Body of pancreas (tissue), 4 donors: ENCODE measurements around the gene NR6A1. TPM values are rescaled to one million over a fixed set of nuclear protein-coding genes. Genes with fewer than 3 reads are reported as not detected.

Source experiments
- ATAC-seq: fragments of 150-250 bp; one replicate; pipeline ENCODE4 v1.9.1; 2016
- DNase-seq, 4 donors: peaks; one replicate each; pipeline ENCODE4 v3.0.0-alpha.2; 2019
- H3K27ac ChIP-seq, 4 donors: fragments of 200-600 bp; sonication (generic); 1 replicate in 3 of 4; 2 replicates in 1 of 4; pipeline versions ENCODE4 v1.5.1 to v1.6.1; 2016 to 2019; ENCODE audit warnings: mild to moderate bottlenecking in 1 of 4, mixed read lengths in 1 of 4, moderate library complexity in 1 of 4
- H3K27me3 ChIP-seq, 2 donors: fragments of 200-600 bp; sonication (generic); one replicate each; pipeline ENCODE4 v1.6.0; 2016; ENCODE audit warnings: mild to moderate bottlenecking in 1 of 2
- H3K36me3 ChIP-seq, 2 donors: fragments of 200-600 bp; sonication (generic); replicated peaks in 1 of 2; 2 replicates each; pipeline ENCODE4 v1.5.1; 2016; ENCODE audit warnings: low read depth in 2 of 2; ENCODE audit not compliant: insufficient read depth in 1 of 2
- H3K4me1 ChIP-seq: fragments of 200-600 bp; sonication (generic); one replicate; pipeline ENCODE4 v1.6.0; 2016
- H3K4me3 ChIP-seq, 2 donors: fragments of 200-600 bp; sonication (generic); 1 replicate in 1 of 2; 2 replicates in 1 of 2; pipeline ENCODE4 v1.5.1; 2016 to 2019
- H3K9me3 ChIP-seq, 3 donors: fragments of 200-600 bp; sonication (generic); 1 replicate in 2 of 3; 2 replicates in 1 of 3; pipeline ENCODE4 v1.5.1; 2016
- POLR2A ChIP-seq, 3 donors: fragments of 450-650 bp; IDR thresholded peaks; one replicate each; pipeline ENCODE4 v1.6.1; 2016; ENCODE audit warnings: antibody characterized with exemption in 3 of 3, mild to moderate bottlenecking in 2 of 3
- WGBS, 2 donors: methylation state at CpG; one replicate each; pipeline ENCODE4 v1.1.5; 2017; 5-methylcytosine and 5-hydroxymethylcytosine counted together
- intact Hi-C: fragments of 100-400 bp; cut with DNase I; formaldehyde crosslinking; loops from one replicate; pipeline ENCODE4 v1.15.1; 2023
- total RNA-seq, 2 donors: library from RNA; depleted of rRNA; stranded (reverse); fragments of >200 nt; gene quantifications; one replicate each; pipeline ENCODE4 v1.1.0, GENCODE V29; 2016
- TF ChIP-seq, protein P1 (sequence below), 7 experiments: fragments of 450-650 bp in 4 of 7; fragments of 200-600 bp in 3 of 7; sonication (generic) in 3 of 7; IDR thresholded peaks; one replicate each; pipeline ENCODE4 v1.5.1; 2016 to 2019; ENCODE audit warnings: antibody characterized with exemption in 7 of 7

NR6A1 gene
- total RNA-seq, 2 donors from 2014 or later: 3.3 to 3.9 TPM

DNA sequence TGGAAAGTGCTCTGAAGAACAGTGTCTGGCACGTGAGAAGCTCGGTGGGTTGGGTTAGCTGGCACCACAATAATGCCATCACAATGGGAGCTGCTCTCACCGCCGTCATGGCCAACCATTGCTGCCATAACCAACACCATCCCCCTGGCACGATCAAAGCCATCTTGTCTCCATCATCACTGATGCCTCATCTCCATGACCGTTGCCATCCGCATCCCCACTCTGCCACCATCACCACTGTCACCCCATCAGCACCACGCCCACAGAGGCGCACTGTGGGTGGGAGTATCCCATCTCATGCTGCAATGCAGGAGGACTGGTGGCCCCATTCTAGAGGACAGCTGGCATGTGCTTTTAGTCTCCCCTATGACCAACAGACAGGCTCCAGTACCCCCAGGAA is 287.6 kb downstream of the NR6A1 start:
- TF ChIP-seq, protein P1, sequence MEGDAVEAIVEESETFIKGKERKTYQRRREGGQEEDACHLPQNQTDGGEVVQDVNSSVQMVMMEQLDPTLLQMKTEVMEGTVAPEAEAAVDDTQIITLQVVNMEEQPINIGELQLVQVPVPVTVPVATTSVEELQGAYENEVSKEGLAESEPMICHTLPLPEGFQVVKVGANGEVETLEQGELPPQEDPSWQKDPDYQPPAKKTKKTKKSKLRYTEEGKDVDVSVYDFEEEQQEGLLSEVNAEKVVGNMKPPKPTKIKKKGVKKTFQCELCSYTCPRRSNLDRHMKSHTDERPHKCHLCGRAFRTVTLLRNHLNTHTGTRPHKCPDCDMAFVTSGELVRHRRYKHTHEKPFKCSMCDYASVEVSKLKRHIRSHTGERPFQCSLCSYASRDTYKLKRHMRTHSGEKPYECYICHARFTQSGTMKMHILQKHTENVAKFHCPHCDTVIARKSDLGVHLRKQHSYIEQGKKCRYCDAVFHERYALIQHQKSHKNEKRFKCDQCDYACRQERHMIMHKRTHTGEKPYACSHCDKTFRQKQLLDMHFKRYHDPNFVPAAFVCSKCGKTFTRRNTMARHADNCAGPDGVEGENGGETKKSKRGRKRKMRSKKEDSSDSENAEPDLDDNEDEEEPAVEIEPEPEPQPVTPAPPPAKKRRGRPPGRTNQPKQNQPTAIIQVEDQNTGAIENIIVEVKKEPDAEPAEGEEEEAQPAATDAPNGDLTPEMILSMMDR (IDR thresholded peaks at IDR 0.05): no peak
- no peak for TF ChIP-seq POLR2A (IDR thresholded peaks at IDR 0.05)
- Histone ChIP-seq H3K9me3 (no peaks in the 10 kb centered on the region), H3K36me3 (no peaks in the 10 kb centered on the region), H3K4me1 (no peaks in the 10 kb centered on the region), H3K27me3 (no peaks in the 10 kb centered on the region), H3K27ac (no peak overlapping the region), H3K4me3 (no peak overlapping the region)
- ATAC-seq: no peak
- 87 to 96% methylated on average over 7 to 9 of the region's 9 CpGs for WGBS, 2 donors
- DNase-seq: no peak
- intact Hi-C loops: no loop called here

- no peak for TF ChIP-seq POLR2A (IDR thresholded peaks at IDR 0.05)
- TF ChIP-seq, protein P1 (IDR thresholded peaks at IDR 0.05): no peak
- DNase-seq (no peak), ATAC-seq (no peak)
- Histone ChIP-seq H3K36me3 (no peaks in the 10 kb centered on the region), H3K4me1 (peaks cover under 1% of the 10 kb centered on the region), H3K27ac (no peak overlapping the region), H3K4me3 (no peak overlapping the region), H3K9me3 (no peaks in the 10 kb centered on the region), H3K27me3 (peaks cover 0 to 3% of the 10 kb centered on the region in 2 donors)
- WGBS, 2 donors: 31 to 45% methylated on average over 10 to 18 of the region's 26 CpGs
- intact Hi-C loops: no loop called here
Measured at GRCh38 chr9:124482431-124483031, 288.6 kb downstream of the NR6A1 start.

DNA sequence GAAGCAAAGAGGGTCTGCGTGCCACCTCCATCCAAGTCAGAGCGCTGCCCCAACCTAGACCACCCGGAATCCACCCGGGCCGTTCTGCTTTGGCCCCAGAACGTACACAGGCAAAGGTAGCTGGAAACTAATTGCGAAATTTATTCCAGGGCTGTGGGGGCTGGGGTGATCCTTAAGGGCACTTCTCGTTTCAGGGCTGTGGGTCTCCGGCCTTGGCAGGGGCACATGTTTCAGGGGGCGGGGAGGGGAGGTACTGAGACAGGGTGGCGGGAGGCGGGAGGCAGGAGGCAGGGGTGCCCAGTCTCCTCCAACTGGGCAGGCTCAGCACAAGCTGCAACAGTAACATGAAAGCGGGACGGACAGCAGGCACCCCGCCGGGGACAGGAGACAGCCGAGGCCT is 290.0 kb downstream of the NR6A1 start:
- Histone ChIP-seq H3K36me3 (no peaks in the 10 kb centered on the region), H3K4me3 (no peak overlapping the region), H3K9me3 (no peaks in the 10 kb centered on the region), H3K4me1 (peaks cover 5% of the 10 kb centered on the region), H3K27ac (no peak overlapping the region), H3K27me3 (peaks cover 0 to 8% of the 10 kb centered on the region in 2 donors)
- no peak for TF ChIP-seq POLR2A (IDR thresholded peaks at IDR 0.05)
- TF ChIP-seq, protein P1 (IDR thresholded peaks at IDR 0.05): no peak
- DNase-seq (no peak), ATAC-seq (no peak)
- intact Hi-C loops: no loop called here
- WGBS, 2 donors: 45% methylated on average over 16 of the region's 17 CpGs; no CpG with 5 or more reads in 1 of the 2 donors

DNA sequence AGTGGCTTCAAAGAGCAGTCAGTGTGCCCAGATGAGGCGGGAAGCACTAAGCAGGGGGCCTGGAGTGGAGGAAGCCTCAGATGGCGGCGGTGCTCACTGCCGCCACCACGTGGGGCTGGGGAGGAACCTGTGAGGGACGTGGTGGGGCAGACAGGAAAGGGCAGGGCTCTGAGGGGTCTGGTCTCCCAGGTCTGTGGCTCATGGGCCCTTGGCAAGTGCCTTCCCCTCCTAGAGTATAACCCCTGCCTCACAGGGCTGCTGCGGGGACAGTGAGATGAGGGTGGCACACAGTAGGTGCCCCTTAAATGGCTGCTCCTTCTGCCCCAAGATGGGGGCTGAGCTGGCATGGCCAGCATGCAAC is 290.5 kb downstream of the NR6A1 start:
- 17 to 20% methylated on average over 3 to 7 of the region's 7 CpGs for WGBS, 2 donors
- no peaks in the 10 kb centered on the region for H3K36me3 ChIP-seq
- H3K4me3 ChIP-seq: no peak overlapping the region
- no peak for DNase-seq
- TF ChIP-seq, protein P1 (IDR thresholded peaks at IDR 0.05): peak in 2 of 7 experiments; percentile 4 to 8
- TF ChIP-seq POLR2A (IDR thresholded peaks at IDR 0.05): no peak
- H3K4me1 ChIP-seq: peaks cover 5% of the 10 kb centered on the region
- peaks cover 0 to 8% of the 10 kb centered on the region in 2 donors for H3K27me3 ChIP-seq
- no peak for ATAC-seq
- intact Hi-C loops: no loop called here
- H3K9me3 ChIP-seq: no peaks in the 10 kb centered on the region
- no peak overlapping the region for H3K27ac ChIP-seq
